Panc1 (cell line): Measurements from ENCODE around the gene SMIM22.

Source experiments
- POLR2AphosphoS5 ChIP-seq: IDR thresholded peaks from 2 replicates; pipeline ENCODE4 v1.6.1; 2012; ENCODE audit warnings: mild to moderate bottlenecking, low read depth, low read length, moderate library complexity
- SIN3A ChIP-seq: IDR thresholded peaks from 2 replicates; pipeline ENCODE4 v1.6.1; 2012; ENCODE audit warnings: low read depth, mild to moderate bottlenecking, low read length, moderate library complexity, borderline replicate concordance; ENCODE audit not compliant: insufficient read depth

- no peak for TF ChIP-seq POLR2AphosphoS5
- TF ChIP-seq SIN3A: no peak
These were observed 9.3 kb upstream of the SMIM22 start for GRCh38 chr16:4785758-4786433.
